HEK293 (cell line): ENCODE measurements around the gene SORD.
A peak's percentile ranks its signal among the peaks of the same experiment; 100 is the strongest.

Experiments used
- BCL11A ChIP-seq: fragments of 450-650 bp; formaldehyde crosslinking; IDR thresholded peaks from 2 replicates; pipeline ENCODE4 v1.5.1; 2016; ENCODE audit warnings: low read depth, missing biosample characterization, missing genetic modification characterization
- HOXA7 ChIP-seq: sonication (generic); formaldehyde crosslinking; IDR thresholded peaks from 2 replicates; pipeline ENCODE4 v1.8.1; 2022; ENCODE audit warnings: missing genetic modification reagents, borderline replicate concordance
- HOXC10 ChIP-seq: sonication (generic); formaldehyde crosslinking; IDR thresholded peaks from 2 replicates; pipeline ENCODE4 v1.8.1; 2023; ENCODE audit warnings: mild to moderate bottlenecking, missing genetic modification reagents
- KLF10 ChIP-seq: fragments of 450-650 bp; IDR thresholded peaks from 2 replicates; pipeline ENCODE4 v1.5.1; 2018; ENCODE audit warnings: missing biosample characterization, mild to moderate bottlenecking, missing genetic modification characterization
- MYNN ChIP-seq: fragments of 450-650 bp; formaldehyde crosslinking; IDR thresholded peaks from 2 replicates; pipeline ENCODE4 v1.5.1; 2016; ENCODE audit warnings: missing biosample characterization, missing genetic modification characterization, borderline replicate concordance
- RBAK ChIP-seq: fragments of 450-650 bp; formaldehyde crosslinking; IDR thresholded peaks from 2 replicates; pipeline ENCODE4 v1.5.1; 2016; ENCODE audit warnings: missing biosample characterization, missing genetic modification characterization
- ZBTB48 ChIP-seq: fragments of 450-650 bp; formaldehyde crosslinking; IDR thresholded peaks from 2 replicates; pipeline ENCODE4 v1.5.1; 2016; ENCODE audit warnings: missing biosample characterization, missing genetic modification characterization
- ZFP69B ChIP-seq: fragments of 450-650 bp; formaldehyde crosslinking; IDR thresholded peaks from 2 replicates; pipeline ENCODE4 v1.5.1; 2016; ENCODE audit warnings: missing biosample characterization, missing genetic modification characterization
- ZIC2 ChIP-seq: fragments of 450-650 bp; formaldehyde crosslinking; IDR thresholded peaks from 2 replicates; pipeline ENCODE4 v1.5.1; 2016; ENCODE audit warnings: missing biosample characterization, missing genetic modification characterization
- ZNF114 ChIP-seq: fragments of 450-650 bp; formaldehyde crosslinking; IDR thresholded peaks from 2 replicates; pipeline ENCODE4 v1.5.0; 2017; ENCODE audit warnings: missing biosample characterization, missing genetic modification characterization
- ZNF146 ChIP-seq: fragments of 450-650 bp; formaldehyde crosslinking; IDR thresholded peaks from 2 replicates; pipeline ENCODE4 v1.5.1; 2016; ENCODE audit warnings: missing biosample characterization, missing genetic modification characterization
- ZNF2 ChIP-seq: fragments of 450-650 bp; formaldehyde crosslinking; IDR thresholded peaks from 2 replicates; pipeline ENCODE4 v1.5.1; 2016; ENCODE audit warnings: missing biosample characterization, missing genetic modification characterization
- ZNF202 ChIP-seq: fragments of 450-650 bp; formaldehyde crosslinking; IDR thresholded peaks from 2 replicates; pipeline ENCODE4 v1.5.1; 2016; ENCODE audit warnings: missing biosample characterization, missing genetic modification characterization, borderline replicate concordance
- ZNF214 ChIP-seq: fragments of 450-650 bp; formaldehyde crosslinking; IDR thresholded peaks from 2 replicates; pipeline ENCODE4 v1.5.1; 2017; ENCODE audit warnings: missing biosample characterization, mild to moderate bottlenecking, missing genetic modification characterization, borderline replicate concordance
- ZNF292 ChIP-seq: fragments of 450-650 bp; formaldehyde crosslinking; IDR thresholded peaks from 2 replicates; pipeline ENCODE4 v1.5.1; 2016; ENCODE audit warnings: low read depth, missing biosample characterization, missing genetic modification characterization, borderline replicate concordance
- ZNF501 ChIP-seq: fragments of 450-650 bp; formaldehyde crosslinking; IDR thresholded peaks from 2 replicates; pipeline ENCODE4 v1.5.1; 2016; ENCODE audit warnings: missing biosample characterization, missing genetic modification characterization
- ZNF514 ChIP-seq: fragments of 450-650 bp; formaldehyde crosslinking; IDR thresholded peaks from 2 replicates; pipeline ENCODE4 v1.5.1; 2016; ENCODE audit warnings: missing biosample characterization, missing genetic modification characterization
- ZNF548 ChIP-seq: fragments of 450-650 bp; formaldehyde crosslinking; IDR thresholded peaks from 2 replicates; pipeline ENCODE4 v1.5.1; 2016; ENCODE audit warnings: missing biosample characterization, missing genetic modification characterization
- ZNF560 ChIP-seq: fragments of 450-650 bp; formaldehyde crosslinking; IDR thresholded peaks from 2 replicates; pipeline ENCODE4 v1.5.1; 2017; ENCODE audit warnings: missing biosample characterization, missing genetic modification characterization, borderline replicate concordance
- ZNF654 ChIP-seq: fragments of 450-650 bp; formaldehyde crosslinking; IDR thresholded peaks from 2 replicates; pipeline ENCODE4 v1.5.1; 2016; ENCODE audit warnings: low read depth, missing biosample characterization, missing genetic modification characterization
- ZNF664 ChIP-seq: fragments of 450-650 bp; formaldehyde crosslinking; IDR thresholded peaks from 2 replicates; pipeline ENCODE4 v1.5.1; 2016; ENCODE audit warnings: missing biosample characterization, missing genetic modification characterization
- ZNF776 ChIP-seq: fragments of 450-650 bp; formaldehyde crosslinking; IDR thresholded peaks from 2 replicates; pipeline ENCODE4 v1.5.0; 2017; ENCODE audit warnings: missing biosample characterization, missing genetic modification characterization, borderline replicate concordance
- ZNF785 ChIP-seq: fragments of 450-650 bp; formaldehyde crosslinking; IDR thresholded peaks from 2 replicates; pipeline ENCODE4 v1.5.1; 2016; ENCODE audit warnings: missing biosample characterization, missing genetic modification characterization
- ZXDB ChIP-seq: fragments of 450-650 bp; formaldehyde crosslinking; IDR thresholded peaks from 2 replicates; pipeline ENCODE4 v1.5.1; 2016; ENCODE audit warnings: missing biosample characterization, missing genetic modification characterization
- TF ChIP-seq, protein P1 (sequence below): fragments of 450-650 bp; formaldehyde crosslinking; IDR thresholded peaks from 2 replicates; pipeline ENCODE4 v1.5.1; 2016; ENCODE audit warnings: missing biosample characterization, missing genetic modification characterization
- TF ChIP-seq, protein P2 (sequence below): sonication (generic); formaldehyde crosslinking; IDR thresholded peaks from 2 replicates; pipeline ENCODE4 v1.8.1; 2022; ENCODE audit warnings: mild to moderate bottlenecking, moderate library complexity, missing genetic modification reagents
- TF ChIP-seq, protein P3 (sequence below): fragments of 450-650 bp; formaldehyde crosslinking; IDR thresholded peaks from 2 replicates; pipeline ENCODE4 v1.5.1; 2016; ENCODE audit warnings: missing biosample characterization, missing genetic modification characterization
- TF ChIP-seq, protein P4 (sequence below): fragments of 450-650 bp; formaldehyde crosslinking; IDR thresholded peaks from 2 replicates; pipeline ENCODE4 v1.5.1; 2017; ENCODE audit warnings: missing biosample characterization, missing genetic modification characterization
- TF ChIP-seq, protein P5 (sequence below): fragments of 450-650 bp; formaldehyde crosslinking; IDR thresholded peaks from 2 replicates; pipeline ENCODE4 v1.5.1; 2017; ENCODE audit warnings: missing biosample characterization, missing genetic modification characterization
- TF ChIP-seq, protein P6 (sequence below): fragments of 450-650 bp; formaldehyde crosslinking; IDR thresholded peaks from 2 replicates; pipeline ENCODE4 v1.5.1; 2016; ENCODE audit warnings: missing biosample characterization, missing genetic modification characterization

Gene SORD

DNA sequence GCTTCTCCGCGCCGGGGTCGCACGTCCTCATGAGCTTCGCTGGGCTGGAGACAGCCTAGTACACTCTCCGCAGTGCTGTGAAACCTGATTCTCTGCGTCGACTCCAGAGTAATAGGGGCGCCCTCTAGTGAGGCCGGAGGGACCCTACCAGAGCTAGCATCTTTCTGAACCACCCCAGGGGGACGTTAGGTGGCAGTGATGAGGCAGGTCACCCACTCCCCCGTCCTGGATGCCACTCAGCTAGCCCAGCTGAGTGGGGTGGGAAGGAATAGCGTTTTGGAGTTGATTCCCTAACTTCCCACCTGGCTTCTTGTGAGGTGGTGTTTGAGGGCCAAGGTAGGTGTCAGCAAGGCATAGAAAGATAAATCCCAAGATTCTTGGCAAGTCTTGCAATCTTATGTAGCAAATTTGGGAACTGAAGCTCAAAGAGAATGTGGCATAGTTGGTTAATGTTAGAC is 95.2 kb downstream of the SORD start (continued):
- TF ChIP-seq ZNF501 (tag by site-specific recombination) (no peak), ZNF114 (tag by site-specific recombination) (no peak), ZFP69B (tag by site-specific recombination) (no peak), ZNF514 (tag by site-specific recombination) (no peak), ZNF664 (tag by site-specific recombination) (no peak), RBAK (no peak), ZNF654 (tag by site-specific recombination) (peak; percentile 83), ZNF2 (tag by site-specific recombination) (0 out of 2 replicates have a peak, but pooled peaks have one; percentile 65), ZXDB (tag by site-specific recombination) (no peak), ZNF785 (tag by site-specific recombination) (no peak), KLF10 (tag by site-specific recombination) (no peak), ZNF292 (tag by site-specific recombination) (no peak), HOXC10 (no peak), HOXA7 (CRISPR knock-in tag) (no peak), ZNF202 (tag by site-specific recombination) (no peak), ZNF776 (tag by site-specific recombination) (no peak), ZBTB48 (tag by site-specific recombination) (no peak), ZNF548 (no peak), ZNF214 (tag by site-specific recombination) (no peak), ZIC2 (tag by site-specific recombination) (no peak), ZNF146 (tag by site-specific recombination) (no peak), BCL11A (no peak), ZNF560 (tag by site-specific recombination) (no peak), MYNN (tag by site-specific recombination) (no peak)
- TF ChIP-seq, protein P1, sequence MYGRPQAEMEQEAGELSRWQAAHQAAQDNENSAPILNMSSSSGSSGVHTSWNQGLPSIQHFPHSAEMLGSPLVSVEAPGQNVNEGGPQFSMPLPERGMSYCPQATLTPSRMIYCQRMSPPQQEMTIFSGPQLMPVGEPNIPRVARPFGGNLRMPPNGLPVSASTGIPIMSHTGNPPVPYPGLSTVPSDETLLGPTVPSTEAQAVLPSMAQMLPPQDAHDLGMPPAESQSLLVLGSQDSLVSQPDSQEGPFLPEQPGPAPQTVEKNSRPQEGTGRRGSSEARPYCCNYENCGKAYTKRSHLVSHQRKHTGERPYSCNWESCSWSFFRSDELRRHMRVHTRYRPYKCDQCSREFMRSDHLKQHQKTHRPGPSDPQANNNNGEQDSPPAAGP (tag by site-specific recombination) = 0 out of 2 replicates have a peak, but pooled peaks have one; percentile 28
- TF ChIP-seq, protein P2, sequence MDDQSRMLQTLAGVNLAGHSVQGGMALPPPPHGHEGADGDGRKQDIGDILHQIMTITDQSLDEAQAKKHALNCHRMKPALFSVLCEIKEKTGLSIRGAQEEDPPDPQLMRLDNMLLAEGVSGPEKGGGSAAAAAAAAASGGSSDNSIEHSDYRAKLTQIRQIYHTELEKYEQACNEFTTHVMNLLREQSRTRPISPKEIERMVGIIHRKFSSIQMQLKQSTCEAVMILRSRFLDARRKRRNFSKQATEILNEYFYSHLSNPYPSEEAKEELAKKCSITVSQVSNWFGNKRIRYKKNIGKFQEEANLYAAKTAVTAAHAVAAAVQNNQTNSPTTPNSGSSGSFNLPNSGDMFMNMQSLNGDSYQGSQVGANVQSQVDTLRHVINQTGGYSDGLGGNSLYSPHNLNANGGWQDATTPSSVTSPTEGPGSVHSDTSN (CRISPR knock-in tag) = no peak
- TF ChIP-seq, protein P3, sequence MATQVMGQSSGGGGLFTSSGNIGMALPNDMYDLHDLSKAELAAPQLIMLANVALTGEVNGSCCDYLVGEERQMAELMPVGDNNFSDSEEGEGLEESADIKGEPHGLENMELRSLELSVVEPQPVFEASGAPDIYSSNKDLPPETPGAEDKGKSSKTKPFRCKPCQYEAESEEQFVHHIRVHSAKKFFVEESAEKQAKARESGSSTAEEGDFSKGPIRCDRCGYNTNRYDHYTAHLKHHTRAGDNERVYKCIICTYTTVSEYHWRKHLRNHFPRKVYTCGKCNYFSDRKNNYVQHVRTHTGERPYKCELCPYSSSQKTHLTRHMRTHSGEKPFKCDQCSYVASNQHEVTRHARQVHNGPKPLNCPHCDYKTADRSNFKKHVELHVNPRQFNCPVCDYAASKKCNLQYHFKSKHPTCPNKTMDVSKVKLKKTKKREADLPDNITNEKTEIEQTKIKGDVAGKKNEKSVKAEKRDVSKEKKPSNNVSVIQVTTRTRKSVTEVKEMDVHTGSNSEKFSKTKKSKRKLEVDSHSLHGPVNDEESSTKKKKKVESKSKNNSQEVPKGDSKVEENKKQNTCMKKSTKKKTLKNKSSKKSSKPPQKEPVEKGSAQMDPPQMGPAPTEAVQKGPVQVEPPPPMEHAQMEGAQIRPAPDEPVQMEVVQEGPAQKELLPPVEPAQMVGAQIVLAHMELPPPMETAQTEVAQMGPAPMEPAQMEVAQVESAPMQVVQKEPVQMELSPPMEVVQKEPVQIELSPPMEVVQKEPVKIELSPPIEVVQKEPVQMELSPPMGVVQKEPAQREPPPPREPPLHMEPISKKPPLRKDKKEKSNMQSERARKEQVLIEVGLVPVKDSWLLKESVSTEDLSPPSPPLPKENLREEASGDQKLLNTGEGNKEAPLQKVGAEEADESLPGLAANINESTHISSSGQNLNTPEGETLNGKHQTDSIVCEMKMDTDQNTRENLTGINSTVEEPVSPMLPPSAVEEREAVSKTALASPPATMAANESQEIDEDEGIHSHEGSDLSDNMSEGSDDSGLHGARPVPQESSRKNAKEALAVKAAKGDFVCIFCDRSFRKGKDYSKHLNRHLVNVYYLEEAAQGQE (tag by site-specific recombination) = no peak
- TF ChIP-seq, protein P4, sequence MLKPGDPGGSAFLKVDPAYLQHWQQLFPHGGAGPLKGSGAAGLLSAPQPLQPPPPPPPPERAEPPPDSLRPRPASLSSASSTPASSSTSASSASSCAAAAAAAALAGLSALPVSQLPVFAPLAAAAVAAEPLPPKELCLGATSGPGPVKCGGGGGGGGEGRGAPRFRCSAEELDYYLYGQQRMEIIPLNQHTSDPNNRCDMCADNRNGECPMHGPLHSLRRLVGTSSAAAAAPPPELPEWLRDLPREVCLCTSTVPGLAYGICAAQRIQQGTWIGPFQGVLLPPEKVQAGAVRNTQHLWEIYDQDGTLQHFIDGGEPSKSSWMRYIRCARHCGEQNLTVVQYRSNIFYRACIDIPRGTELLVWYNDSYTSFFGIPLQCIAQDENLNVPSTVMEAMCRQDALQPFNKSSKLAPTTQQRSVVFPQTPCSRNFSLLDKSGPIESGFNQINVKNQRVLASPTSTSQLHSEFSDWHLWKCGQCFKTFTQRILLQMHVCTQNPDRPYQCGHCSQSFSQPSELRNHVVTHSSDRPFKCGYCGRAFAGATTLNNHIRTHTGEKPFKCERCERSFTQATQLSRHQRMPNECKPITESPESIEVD = no peak
- TF ChIP-seq, protein P5, sequence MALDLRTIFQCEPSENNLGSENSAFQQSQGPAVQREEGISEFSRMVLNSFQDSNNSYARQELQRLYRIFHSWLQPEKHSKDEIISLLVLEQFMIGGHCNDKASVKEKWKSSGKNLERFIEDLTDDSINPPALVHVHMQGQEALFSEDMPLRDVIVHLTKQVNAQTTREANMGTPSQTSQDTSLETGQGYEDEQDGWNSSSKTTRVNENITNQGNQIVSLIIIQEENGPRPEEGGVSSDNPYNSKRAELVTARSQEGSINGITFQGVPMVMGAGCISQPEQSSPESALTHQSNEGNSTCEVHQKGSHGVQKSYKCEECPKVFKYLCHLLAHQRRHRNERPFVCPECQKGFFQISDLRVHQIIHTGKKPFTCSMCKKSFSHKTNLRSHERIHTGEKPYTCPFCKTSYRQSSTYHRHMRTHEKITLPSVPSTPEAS = no peak
- TF ChIP-seq, protein P6, sequence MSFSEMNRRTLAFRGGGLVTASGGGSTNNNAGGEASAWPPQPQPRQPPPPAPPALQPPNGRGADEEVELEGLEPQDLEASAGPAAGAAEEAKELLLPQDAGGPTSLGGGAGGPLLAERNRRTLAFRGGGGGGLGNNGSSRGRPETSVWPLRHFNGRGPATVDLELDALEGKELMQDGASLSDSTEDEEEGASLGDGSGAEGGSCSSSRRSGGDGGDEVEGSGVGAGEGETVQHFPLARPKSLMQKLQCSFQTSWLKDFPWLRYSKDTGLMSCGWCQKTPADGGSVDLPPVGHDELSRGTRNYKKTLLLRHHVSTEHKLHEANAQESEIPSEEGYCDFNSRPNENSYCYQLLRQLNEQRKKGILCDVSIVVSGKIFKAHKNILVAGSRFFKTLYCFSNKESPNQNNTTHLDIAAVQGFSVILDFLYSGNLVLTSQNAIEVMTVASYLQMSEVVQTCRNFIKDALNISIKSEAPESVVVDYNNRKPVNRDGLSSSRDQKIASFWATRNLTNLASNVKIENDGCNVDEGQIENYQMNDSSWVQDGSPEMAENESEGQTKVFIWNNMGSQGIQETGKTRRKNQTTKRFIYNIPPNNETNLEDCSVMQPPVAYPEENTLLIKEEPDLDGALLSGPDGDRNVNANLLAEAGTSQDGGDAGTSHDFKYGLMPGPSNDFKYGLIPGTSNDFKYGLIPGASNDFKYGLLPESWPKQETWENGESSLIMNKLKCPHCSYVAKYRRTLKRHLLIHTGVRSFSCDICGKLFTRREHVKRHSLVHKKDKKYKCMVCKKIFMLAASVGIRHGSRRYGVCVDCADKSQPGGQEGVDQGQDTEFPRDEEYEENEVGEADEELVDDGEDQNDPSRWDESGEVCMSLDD = no peak
